K562 (cell line): ENCODE results near the gene DUS1L. TPM values are rescaled to one million over a fixed set of nuclear protein-coding genes. Genes with fewer than 3 reads are reported as not detected.

ENCODE experiments used
- ARNT ChIP-seq, 2 experiments: fragments of 450-650 bp; IDR thresholded peaks; 2 replicates each; pipeline ENCODE4 v1.6.1; 2016; ENCODE audit warnings: mild to moderate bottlenecking in 1 of 2
- EWSR1 ChIP-seq: fragments of 450-650 bp; IDR thresholded peaks from 2 replicates; pipeline ENCODE4 v1.6.1; 2018; ENCODE audit warnings: borderline replicate concordance, mild to moderate bottlenecking, low read depth, moderate library complexity; ENCODE audit not compliant: partially characterized antibody
- FOXM1 ChIP-seq, 2 experiments: fragments of 450-650 bp in 1 of 2; sonication (generic) in 1 of 2; formaldehyde crosslinking in 1 of 2; IDR thresholded peaks; 2 replicates each; pipeline versions ENCODE4 v1.6.1 to v1.9.0; 2017 to 2022; ENCODE audit warnings: low read depth in 2 of 2, mild to moderate bottlenecking in 2 of 2, missing genetic modification reagents in 1 of 2, moderate library complexity in 1 of 2
- MCM2 ChIP-seq: fragments of 450-650 bp; IDR thresholded peaks from 2 replicates; pipeline ENCODE4 v1.6.1; 2017; ENCODE audit warnings: low read depth, mild to moderate bottlenecking
- NR3C1 ChIP-seq: sonication (generic); formaldehyde crosslinking; IDR thresholded peaks from 2 replicates; pipeline ENCODE4 v1.8.1; 2022; ENCODE audit warnings: missing genetic modification reagents
- PHF8 ChIP-seq: fragments of 200-600 bp; sonication (generic); IDR thresholded peaks from 2 replicates; pipeline ENCODE4 v1.6.1; 2012; ENCODE audit warnings: mixed run types, mild to moderate bottlenecking, inconsistent platforms, low read length, moderate library complexity, borderline replicate concordance
- THRAP3 ChIP-seq: fragments of 450-650 bp; IDR thresholded peaks from 2 replicates; pipeline ENCODE4 v1.6.1; 2016; ENCODE audit warnings: mild to moderate bottlenecking, inconsistent platforms, borderline replicate concordance
- U2AF1 ChIP-seq: fragments of 200-400 bp; formaldehyde crosslinking; optimal IDR thresholded peaks from 2 replicates; pipeline ENCODE3; 2017; ENCODE audit warnings: mild to moderate bottlenecking, low read depth, low read length, moderate library complexity
- ZNF197 ChIP-seq: fragments of 200-800 bp; sonication (Bioruptor generic); IDR thresholded peaks from 2 replicates; pipeline ENCODE4 v1.6.1; 2016; ENCODE audit warnings: low read depth, missing genetic modification characterization, missing compliant biosample characterization
- ZNF551 ChIP-seq: fragments of 250-450 bp; sonication (Bioruptor Pico); IDR thresholded peaks from 2 replicates; pipeline ENCODE4 v1.5.0; 2021; ENCODE audit warnings: mild to moderate bottlenecking, moderate library complexity
- ZNF561 ChIP-seq: fragments of 450-650 bp; formaldehyde crosslinking; conservative IDR thresholded peaks from 2 replicates; pipeline ENCODE4 v1.4.0; 2020; ENCODE audit warnings: mild to moderate bottlenecking, moderate library complexity
- polyA plus RNA-seq, 8 experiments: library from polyadenylated mRNA; depleted of rRNA in 4 of 8; stranded (reverse) in 5 of 8; unstranded in 3 of 8; fragments of >200 nt; fragmentation: Nextera tagmentation in 2 of 8; fragmentation: Illumina TruSeq in 1 of 8; extraction: Ambion mirVana in 2 of 8; extraction: Trizol in 1 of 8; gene quantifications; 2 replicates each; pipeline versions ENCODE4 v1.2.1 to v1.2.3, GENCODE V29; 2011 to 2014; ENCODE audit warnings: inconsistent platforms in 1 of 8, missing spikeins in 1 of 8
- total RNA-seq, 7 experiments: library from RNA; depleted of rRNA in 6 of 7; stranded (reverse); fragments of >200 nt in 6 of 7; fragmentation: Illumina TruSeq in 2 of 7; extraction: Trizol in 2 of 7; gene quantifications; 2 replicates each; pipeline versions ENCODE4 v1.2.1 to v1.2.3, GENCODE V29; 2011 to 2021; ENCODE audit warnings: low replicate concordance in 1 of 7
- TF ChIP-seq, protein P1 (sequence below): fragments of 150-350 bp; conservative IDR thresholded peaks from 2 replicates; pipeline ENCODE4 v1.6.1; 2014; ENCODE audit warnings: low read length
- TF ChIP-seq, protein P2 (sequence below): fragments of 250-450 bp; sonication (Bioruptor Pico); IDR thresholded peaks from 2 replicates; pipeline ENCODE4 v1.4.0; 2020; ENCODE audit warnings: mild to moderate bottlenecking, moderate library complexity
- TF ChIP-seq, protein P3 (sequence below): fragments of 450-650 bp; IDR thresholded peaks from 2 replicates; pipeline ENCODE4 v1.6.1; 2016; ENCODE audit warnings: mild to moderate bottlenecking
- TF ChIP-seq, protein P4 (sequence below): fragments of 250-450 bp; sonication (Bioruptor Pico); IDR thresholded peaks from 2 replicates; pipeline ENCODE4 v1.4.0; 2020; ENCODE audit warnings: mild to moderate bottlenecking, moderate library complexity, borderline replicate concordance

DUS1L gene
- total and polyA plus RNA-seq, 9 of the 15 experiments (the other 6 are each of a cell fraction or from before 2014, with no cell fraction given), result 7.8 to 210 (median 83.9) TPM

DNA sequence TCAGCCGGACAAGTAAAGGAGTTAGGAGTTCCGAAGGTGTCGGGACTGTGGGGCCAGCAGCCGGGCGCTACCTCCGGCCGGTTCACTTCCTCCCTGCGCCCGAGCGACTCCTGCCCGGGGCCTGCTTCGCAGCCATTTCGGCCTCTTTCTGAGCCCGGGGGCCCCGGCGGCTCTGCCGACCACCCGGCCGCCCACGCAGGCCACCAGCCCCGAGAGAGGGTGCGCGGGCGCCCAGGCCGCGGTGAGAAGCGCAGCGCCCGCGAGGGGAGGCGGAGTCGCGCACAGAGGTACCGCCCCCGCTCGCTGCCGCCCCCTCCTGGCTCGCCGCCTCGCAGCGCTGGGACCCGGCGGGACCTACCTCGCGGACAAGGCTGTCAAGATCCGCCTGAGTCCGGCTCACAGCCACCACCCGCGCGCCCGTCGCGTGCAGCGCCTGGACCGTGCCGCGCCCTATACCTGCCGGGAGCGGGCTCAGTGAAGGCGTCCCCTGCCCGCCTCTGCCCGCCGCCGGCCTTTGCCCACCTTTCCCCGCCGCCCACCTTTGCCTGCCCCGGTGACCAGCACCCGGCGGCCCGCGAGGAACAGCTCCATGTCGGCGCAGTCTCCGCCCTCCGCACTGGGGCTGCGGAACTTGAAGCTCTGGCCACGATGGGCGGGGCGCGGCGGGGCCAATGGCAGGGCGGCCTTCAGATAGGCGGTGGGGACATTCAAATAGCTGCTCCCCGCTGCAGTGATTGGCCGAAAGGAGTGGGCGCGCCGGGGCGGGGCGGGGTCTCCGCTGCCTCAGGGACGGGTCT is 28.3 kb downstream of the DUS1L start, which contains the start of gene DCXR (continued):
- TF ChIP-seq, protein P1, sequence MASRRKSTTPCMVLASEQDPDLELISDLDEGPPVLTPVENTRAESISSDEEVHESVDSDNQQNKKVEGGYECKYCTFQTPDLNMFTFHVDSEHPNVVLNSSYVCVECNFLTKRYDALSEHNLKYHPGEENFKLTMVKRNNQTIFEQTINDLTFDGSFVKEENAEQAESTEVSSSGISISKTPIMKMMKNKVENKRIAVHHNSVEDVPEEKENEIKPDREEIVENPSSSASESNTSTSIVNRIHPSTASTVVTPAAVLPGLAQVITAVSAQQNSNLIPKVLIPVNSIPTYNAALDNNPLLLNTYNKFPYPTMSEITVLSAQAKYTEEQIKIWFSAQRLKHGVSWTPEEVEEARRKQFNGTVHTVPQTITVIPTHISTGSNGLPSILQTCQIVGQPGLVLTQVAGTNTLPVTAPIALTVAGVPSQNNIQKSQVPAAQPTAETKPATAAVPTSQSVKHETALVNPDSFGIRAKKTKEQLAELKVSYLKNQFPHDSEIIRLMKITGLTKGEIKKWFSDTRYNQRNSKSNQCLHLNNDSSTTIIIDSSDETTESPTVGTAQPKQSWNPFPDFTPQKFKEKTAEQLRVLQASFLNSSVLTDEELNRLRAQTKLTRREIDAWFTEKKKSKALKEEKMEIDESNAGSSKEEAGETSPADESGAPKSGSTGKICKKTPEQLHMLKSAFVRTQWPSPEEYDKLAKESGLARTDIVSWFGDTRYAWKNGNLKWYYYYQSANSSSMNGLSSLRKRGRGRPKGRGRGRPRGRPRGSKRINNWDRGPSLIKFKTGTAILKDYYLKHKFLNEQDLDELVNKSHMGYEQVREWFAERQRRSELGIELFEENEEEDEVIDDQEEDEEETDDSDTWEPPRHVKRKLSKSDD, result no peak
- no peak; the same call in 1 of the 2 replicates for TF ChIP-seq FOXM1 (IDR thresholded peaks at IDR 0.05; ENCODE audit: low read depth)
- 0 out of 2 replicates have a peak, but pooled peaks have one; percentile 32 for TF ChIP-seq FOXM1 (CRISPR knock-in tag; IDR thresholded peaks at IDR 0.05; ENCODE audit: low read depth)
- TF ChIP-seq U2AF1, result peak; percentile 99
- no peak for TF ChIP-seq MCM2
- no peak for TF ChIP-seq THRAP3
- TF ChIP-seq NR3C1, result peak; percentile 92
- TF ChIP-seq EWSR1, result no peak
- TF ChIP-seq, protein P2, sequence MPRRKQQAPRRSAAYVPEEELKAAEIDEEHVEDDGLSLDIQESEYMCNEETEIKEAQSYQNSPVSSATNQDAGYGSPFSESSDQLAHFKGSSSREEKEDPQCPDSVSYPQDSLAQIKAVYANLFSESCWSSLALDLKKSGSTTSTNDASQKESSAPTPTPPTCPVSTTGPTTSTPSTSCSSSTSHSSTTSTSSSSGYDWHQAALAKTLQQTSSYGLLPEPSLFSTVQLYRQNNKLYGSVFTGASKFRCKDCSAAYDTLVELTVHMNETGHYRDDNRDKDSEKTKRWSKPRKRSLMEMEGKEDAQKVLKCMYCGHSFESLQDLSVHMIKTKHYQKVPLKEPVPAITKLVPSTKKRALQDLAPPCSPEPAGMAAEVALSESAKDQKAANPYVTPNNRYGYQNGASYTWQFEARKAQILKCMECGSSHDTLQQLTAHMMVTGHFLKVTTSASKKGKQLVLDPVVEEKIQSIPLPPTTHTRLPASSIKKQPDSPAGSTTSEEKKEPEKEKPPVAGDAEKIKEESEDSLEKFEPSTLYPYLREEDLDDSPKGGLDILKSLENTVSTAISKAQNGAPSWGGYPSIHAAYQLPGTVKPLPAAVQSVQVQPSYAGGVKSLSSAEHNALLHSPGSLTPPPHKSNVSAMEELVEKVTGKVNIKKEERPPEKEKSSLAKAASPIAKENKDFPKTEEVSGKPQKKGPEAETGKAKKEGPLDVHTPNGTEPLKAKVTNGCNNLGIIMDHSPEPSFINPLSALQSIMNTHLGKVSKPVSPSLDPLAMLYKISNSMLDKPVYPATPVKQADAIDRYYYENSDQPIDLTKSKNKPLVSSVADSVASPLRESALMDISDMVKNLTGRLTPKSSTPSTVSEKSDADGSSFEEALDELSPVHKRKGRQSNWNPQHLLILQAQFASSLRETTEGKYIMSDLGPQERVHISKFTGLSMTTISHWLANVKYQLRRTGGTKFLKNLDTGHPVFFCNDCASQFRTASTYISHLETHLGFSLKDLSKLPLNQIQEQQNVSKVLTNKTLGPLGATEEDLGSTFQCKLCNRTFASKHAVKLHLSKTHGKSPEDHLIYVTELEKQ, result no peak
- TF ChIP-seq ZNF197, result no peak
- TF ChIP-seq, protein P3, sequence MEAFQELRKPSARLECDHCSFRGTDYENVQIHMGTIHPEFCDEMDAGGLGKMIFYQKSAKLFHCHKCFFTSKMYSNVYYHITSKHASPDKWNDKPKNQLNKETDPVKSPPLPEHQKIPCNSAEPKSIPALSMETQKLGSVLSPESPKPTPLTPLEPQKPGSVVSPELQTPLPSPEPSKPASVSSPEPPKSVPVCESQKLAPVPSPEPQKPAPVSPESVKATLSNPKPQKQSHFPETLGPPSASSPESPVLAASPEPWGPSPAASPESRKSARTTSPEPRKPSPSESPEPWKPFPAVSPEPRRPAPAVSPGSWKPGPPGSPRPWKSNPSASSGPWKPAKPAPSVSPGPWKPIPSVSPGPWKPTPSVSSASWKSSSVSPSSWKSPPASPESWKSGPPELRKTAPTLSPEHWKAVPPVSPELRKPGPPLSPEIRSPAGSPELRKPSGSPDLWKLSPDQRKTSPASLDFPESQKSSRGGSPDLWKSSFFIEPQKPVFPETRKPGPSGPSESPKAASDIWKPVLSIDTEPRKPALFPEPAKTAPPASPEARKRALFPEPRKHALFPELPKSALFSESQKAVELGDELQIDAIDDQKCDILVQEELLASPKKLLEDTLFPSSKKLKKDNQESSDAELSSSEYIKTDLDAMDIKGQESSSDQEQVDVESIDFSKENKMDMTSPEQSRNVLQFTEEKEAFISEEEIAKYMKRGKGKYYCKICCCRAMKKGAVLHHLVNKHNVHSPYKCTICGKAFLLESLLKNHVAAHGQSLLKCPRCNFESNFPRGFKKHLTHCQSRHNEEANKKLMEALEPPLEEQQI, result no peak
- no peak for TF ChIP-seq ZNF561
- no peak for TF ChIP-seq ZNF551 (CRISPR knock-in tag)
- TF ChIP-seq PHF8, result peak; percentile 88; the same call in 1 of the 2 replicates
- TF ChIP-seq, protein P4, sequence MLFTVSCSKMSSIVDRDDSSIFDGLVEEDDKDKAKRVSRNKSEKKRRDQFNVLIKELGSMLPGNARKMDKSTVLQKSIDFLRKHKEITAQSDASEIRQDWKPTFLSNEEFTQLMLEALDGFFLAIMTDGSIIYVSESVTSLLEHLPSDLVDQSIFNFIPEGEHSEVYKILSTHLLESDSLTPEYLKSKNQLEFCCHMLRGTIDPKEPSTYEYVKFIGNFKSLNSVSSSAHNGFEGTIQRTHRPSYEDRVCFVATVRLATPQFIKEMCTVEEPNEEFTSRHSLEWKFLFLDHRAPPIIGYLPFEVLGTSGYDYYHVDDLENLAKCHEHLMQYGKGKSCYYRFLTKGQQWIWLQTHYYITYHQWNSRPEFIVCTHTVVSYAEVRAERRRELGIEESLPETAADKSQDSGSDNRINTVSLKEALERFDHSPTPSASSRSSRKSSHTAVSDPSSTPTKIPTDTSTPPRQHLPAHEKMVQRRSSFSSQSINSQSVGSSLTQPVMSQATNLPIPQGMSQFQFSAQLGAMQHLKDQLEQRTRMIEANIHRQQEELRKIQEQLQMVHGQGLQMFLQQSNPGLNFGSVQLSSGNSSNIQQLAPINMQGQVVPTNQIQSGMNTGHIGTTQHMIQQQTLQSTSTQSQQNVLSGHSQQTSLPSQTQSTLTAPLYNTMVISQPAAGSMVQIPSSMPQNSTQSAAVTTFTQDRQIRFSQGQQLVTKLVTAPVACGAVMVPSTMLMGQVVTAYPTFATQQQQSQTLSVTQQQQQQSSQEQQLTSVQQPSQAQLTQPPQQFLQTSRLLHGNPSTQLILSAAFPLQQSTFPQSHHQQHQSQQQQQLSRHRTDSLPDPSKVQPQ (CRISPR knock-in tag), result no peak
- TF ChIP-seq ARNT (IDR thresholded peaks at IDR 0.05), result no peak
